Fibroblast of skin of scalp (primary cell): ENCODE data around the gene C1RL. TPM values are rescaled to one million over a fixed set of nuclear protein-coding genes. Genes with fewer than 3 reads are reported as not detected.

ENCODE experiments used
- DNase-seq: peaks from one replicate; pipeline ENCODE4 v3.0.0-alpha.2; 2013
- polyA plus RNA-seq, 2 experiments: library from polyadenylated mRNA; unstranded; fragments of 120-200 nt; gene quantifications; one replicate each; pipeline ENCODE4 v1.2.1, GENCODE V29; 2013; ENCODE audit not compliant: insufficient read length in 2 of 2

C1RL gene, protein sequence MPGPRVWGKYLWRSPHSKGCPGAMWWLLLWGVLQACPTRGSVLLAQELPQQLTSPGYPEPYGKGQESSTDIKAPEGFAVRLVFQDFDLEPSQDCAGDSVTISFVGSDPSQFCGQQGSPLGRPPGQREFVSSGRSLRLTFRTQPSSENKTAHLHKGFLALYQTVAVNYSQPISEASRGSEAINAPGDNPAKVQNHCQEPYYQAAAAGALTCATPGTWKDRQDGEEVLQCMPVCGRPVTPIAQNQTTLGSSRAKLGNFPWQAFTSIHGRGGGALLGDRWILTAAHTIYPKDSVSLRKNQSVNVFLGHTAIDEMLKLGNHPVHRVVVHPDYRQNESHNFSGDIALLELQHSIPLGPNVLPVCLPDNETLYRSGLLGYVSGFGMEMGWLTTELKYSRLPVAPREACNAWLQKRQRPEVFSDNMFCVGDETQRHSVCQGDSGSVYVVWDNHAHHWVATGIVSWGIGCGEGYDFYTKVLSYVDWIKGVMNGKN
- polyA plus RNA-seq (2013, experiment 1 of 2; ENCODE audit: insufficient read length), result 19.0 TPM
- polyA plus RNA-seq (2013, experiment 2 of 2; ENCODE audit: insufficient read length), result 19.2 TPM

DNA sequence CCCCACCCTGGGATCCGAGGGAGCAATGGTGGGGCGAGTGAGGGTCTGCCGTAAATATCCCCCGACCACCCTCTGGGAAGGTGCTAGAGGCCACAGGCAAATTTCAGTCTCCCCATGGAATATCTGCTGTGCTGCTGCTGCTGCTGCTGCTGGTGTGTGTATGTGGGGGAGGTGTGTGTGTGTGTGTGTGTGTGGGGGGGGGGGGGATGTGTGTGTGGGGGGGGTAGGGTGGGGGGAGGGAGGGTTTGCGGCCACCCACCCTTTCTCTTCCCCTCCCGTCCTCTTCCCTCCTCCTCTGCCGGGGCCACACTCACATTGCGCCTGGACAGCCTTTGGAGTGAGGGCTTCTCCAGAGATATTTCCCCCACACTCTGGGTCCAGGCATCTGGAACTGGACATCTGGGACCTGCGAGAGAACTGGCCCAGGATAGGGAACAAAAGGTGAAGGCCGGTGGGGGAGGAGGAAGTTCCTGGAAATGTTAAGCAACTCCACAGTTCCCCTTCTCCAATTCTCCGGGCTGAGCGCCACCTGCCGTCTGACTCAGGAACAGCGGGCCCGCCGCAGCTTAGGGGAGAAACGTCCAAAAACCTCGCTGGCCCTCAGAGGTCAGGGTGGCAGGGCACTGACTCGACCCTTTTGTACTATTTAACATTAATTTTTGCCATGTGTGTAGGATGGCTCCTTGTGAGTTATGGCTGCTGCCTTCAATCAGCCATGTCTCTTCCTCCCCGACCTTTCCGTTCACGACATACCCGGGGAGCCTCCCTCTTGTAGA is at the start of gene C1RL:
Gene C1RL (minus strand): TSS at position 419 of the 776 bp plus-strand sequence. CDS start 34 bp downstream, at position 385.
- DNase-seq, result peak; percentile 84

DNA sequence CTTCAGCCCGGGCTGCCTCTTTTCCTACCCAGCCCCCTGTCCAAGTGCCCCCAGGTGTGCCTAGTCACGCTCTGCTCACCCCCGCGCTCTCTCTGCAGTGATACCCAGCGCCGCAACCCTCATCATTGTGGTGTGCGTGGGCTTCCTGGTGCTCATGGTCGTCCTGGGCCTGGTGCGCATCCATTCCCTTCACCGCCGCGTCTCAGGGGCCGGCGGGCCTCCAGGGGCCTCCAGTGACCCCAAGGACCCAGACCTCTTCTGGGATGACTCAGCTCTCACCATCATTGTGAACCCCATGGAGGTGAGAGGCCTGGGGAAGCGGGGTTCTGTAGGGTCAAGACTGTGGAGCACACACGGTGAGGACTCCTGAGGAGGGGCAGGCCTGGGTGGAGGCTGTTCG is 48.4 kb upstream of the C1RL start:
- no peak for DNase-seq

DNA sequence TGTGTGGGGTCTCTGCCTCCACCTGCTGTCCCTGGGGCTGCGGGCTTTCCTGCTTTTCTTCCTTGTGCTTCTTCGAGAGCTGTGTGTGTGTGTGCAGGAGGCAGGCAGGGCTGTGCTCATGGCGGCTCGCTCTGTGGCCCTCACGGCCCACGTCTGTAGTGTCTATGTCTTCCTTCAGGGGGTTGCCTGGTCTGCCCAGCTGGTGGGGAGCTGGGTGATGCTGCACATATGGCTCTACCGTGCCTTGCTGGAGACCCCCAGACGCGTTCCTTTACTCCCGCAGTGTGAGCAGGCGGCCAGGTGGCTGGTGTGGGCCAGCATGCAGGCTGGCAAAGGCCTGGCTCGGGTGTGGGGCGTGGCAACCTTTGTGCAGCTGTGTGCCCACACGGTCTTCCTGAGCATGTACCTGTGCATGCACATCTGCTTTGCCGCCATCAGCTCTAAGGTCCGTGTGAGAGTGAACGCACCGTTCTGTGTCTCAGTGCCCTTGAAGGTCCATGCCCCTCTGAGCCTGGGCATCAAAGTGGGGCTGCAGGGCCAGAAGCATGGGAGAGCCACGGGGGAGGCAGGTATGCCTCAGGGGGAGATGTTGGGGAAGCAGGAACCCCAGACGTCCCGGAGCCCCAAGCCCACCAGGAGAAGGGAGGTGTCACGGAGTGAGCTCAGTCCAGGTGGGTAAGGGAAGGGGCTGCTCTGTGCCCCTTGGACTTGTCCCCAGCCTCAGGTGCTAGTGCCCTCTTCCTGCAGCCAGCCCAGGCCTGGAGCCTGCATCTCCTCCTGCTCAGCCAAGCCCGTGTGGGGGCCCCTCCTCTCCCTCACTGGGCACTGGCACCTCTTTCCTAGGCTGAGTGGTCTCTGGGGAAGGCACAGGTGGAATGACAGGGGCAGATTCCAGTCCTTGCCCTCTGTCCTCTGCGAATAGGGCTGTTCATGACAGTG is 47.5 kb upstream of the C1RL start:
- DNase-seq, result no peak

DNA sequence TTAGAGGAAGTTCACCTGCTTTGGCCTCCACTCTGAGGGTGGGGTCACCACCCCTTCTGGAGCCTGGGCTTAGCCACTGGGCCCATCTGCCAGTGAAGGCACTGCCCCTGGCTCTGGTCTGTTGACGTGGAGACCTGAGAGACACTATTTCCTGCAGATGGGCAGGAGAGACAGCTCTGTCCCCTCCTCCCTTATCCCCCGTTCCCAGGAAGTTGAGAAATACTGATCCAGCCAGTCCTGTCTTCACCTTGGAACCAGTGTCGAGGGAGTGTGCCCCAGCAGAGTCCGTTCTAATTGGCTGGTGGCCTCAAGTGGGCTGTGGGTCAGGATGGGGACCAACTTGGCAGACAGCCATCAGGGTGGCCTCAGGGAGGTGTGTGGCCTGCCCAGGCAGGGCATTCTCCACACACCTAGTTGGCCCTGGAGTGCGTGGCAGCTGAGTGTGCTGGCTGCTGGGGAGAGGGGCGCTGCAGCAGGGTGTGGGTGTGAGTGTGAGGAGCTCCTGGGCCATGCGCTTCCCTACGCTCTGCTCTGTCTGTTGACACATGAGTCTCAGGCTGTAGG is 46.5 kb upstream of the C1RL start:
- no peak for DNase-seq

DNA sequence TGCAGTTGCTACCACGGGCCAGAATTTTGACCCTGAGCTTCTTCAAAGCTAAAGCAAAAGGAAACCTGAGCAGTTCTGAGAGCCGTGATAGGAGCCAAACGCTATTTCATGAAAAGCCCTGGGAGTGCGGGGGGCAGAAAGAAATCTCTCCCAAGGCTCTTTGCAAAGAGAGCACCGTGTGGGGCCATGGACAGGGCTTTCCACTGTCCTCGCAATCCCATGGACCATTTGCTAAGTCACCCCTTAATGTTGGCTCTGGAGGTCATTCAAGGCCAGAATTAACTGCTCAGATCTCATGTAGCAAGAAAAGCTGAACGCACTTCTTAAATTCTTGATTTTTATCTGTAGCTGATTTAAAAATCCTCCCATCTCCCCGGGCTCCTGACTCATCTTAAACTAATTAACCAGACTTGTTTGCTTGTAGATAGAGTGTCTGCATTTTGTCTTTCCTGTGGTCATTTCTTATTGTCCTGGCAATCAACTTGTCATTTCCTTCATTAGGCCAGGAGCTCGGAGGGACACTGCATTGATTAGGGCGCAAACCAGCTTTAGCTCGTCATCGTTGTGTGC is 46.0 kb upstream of the C1RL start:
- no peak for DNase-seq

DNA sequence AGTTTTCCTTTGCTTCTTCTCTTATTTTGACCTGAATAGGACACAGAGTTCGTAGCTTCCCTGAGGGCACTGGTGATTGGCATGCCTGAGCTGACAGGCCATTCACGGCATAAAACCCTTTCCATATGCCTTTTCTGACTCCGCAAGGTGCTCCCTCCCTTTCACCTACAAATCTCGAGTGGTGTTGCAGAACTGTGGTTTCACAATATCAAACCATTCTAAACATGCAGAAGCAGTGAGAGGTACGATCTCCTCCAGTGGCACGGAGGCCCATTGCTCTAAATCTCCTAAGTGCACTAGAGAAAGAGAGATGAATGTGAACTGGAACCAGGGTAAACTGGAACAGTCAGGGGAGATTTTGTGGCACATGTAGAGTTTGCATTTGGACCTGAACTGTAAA is 45.0 kb upstream of the C1RL start:
- no peak for DNase-seq

DNA sequence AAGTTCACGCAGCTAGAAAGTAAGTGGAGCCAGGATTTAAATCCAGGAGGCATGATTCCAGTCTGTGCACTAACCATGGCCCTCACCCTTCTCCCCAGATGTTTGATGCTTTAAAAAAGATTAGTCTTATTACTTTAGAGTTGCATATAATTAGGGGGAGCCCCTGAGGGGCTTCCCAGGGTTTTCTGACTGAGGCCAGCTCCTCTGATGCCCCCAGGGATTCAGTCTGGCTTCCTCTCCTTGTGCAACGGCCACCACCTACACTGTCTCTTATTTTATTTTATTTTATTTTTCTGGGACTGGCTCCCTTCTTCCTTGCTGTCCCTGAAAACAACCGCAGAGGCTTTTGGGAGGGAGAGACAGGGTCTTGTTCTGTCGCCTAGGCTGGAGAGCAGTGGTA is 43.8 kb upstream of the C1RL start:
- DNase-seq, result no peak

DNA sequence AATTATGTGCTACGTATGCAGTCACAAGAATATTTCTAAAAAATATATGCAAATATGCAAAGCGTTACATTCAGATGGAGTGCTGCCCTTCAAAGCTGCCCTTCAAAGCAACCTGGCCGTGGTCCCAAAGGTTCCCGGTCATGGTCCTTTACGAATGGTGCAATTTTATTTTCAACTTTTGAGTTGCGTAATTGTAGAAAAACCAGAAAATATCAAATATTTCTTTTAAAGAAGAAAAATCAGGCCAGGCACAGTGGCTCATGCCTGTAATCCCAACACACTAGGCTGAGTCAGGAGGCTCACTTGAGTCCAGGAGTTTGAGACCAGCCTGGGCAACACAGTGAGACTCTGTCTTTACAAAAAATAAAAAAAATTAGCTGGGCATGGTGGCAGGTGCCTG is 42.5 kb upstream of the C1RL start:
- DNase-seq, result no peak

DNA sequence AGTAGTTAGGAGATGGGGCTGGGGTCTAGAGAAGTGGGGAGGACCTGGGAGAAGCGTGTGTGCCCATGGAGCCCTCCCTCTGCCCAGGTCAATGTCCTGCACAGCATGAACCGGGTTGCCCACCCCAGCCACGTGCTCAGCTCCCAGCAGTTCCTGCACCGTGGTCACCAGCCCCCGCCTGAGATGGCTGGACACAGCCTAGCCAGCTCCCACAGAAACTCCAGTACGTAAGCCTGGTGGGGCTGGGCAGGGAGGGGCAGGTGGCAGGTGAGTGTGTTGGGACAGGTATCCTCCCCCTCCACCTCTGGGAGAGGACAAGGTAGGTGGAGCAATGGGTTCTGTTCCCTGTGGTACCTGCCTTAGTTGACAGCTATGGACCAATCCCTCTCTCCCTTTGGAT is 41.8 kb upstream of the C1RL start:
- DNase-seq, result no peak

DNA sequence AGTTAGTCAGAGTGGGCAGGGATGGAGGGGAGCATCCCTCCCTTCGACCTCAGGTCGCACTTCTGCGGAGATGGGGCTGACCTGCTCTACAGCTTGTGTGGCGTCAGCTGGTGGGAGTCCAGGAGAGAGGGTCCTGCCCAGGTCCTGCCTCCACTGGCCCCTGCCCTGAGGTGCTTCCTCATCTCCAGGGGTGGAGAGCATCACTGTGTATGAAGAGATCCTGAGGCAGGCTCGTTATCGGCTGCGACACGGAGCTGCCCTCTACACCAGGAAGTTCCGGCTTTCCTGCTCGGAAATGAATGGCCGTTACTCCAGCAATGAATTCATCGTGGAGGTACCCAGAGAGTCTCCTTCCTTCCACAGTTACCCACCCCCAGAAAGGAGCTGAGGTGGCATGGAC is 41.3 kb upstream of the C1RL start:
- DNase-seq, result no peak

DNA sequence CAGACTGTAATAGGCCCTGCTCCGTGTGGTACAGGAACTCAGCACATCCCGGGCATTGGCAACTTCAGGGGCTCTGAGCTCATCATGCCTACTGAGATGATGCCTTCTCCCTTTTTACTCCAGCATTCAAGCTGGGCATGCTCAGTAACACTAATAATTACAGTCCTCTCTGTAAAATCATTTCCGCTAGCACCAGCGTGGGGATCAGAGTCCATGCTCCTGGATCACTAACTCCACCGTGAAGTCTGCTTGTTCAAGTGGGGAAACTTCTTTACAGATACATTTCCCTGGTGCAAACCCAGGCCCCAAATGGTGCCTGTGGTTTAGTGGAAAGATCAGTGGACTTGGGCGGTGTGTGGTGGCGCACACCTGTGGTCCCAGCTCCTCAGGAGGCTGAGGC is 37.9 kb upstream of the C1RL start:
- no peak for DNase-seq

DNA sequence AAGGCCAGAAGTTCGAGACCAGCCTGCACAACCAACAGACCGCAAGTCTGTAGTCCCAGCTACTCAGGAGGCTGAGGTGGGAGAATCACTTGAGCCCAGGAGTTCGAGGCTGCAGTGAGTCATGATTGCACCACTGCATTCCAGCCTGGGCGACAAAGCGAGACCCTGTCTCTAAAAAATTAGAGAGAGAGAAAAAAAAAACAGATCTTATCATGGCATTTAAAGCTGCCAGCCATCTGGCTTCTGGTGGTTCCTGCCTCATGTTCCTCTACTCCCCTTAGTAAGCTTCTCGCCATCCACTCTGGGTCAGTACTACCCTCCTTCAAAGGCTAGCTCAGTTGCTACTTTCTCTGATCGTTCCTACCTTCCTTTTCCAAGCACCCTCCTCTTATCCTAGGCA is 37.2 kb upstream of the C1RL start:
- DNase-seq, result no peak

DNA sequence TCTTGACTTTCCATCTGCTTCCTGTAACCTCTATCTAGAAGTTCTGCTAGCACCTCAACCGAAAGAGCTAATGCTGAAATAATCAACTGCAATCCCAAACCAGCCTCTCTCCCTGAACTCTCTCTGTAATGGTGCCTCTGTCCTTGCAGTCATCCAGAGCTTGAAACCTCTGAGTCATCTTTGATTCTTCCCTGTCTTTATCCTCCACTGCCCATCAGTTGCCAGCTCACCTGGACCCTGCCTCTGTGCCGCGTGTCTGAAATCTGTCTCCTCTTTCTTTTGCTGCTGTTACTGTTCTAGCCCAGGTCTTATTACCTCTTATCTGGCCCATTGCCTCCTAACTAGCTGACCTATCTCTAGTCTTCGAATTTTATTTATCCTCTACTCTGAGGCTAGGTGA is 36.7 kb upstream of the C1RL start:
- DNase-seq, result no peak

DNA sequence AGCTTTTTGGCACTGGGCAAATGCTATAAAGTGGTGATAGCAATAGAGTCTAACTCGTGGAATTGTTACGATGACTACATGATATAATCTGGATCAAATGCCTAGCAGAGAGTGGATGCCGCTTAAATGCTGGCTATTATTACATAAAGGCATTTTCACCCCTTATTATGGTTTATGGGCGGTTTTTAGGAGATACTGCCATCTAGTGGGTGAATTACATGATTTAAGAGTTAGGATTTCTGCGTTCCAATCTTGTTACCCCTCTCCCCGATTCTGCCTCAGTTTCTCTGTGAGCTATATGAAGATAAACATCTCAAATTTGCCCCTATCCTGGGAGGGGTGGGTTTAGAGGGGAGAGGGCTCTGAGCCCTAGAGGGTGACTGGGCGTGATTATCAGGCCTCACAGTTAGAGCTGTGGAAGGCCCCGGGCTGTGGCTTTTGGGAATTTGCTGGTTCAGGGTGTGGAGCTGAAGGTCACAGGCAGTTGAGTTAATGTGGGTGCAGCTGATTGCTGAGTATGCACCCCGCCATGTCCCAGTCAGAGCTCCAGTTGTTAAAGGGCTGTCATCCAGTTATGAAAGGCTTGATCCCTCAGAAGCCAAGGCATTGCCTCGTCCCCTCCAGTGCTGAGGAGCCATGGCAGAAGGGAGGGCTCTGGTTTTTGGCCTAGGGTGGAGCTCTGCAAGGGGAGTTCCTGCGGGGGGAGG is 35.6 kb upstream of the C1RL start:
- peak; percentile 46 for DNase-seq

DNA sequence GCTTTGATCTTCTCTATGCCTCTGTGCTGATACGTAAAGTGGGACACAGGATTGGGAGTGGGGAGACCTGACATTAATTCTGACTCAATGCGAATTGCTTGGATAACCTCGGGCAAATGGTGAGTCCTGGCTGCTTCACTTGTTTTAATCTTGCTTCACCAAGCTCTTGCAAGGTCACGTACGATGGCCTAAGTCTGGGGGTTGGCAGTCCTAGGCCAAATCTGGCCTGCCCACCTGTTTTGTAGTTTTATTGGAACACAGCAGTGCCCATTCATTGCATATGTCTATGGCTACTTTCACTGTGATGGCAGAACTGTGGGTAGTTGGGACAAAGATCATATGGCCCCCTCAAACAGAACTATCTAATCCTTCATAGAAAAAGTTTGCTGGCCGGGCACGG is 34.5 kb upstream of the C1RL start:
- DNase-seq, result no peak

DNA sequence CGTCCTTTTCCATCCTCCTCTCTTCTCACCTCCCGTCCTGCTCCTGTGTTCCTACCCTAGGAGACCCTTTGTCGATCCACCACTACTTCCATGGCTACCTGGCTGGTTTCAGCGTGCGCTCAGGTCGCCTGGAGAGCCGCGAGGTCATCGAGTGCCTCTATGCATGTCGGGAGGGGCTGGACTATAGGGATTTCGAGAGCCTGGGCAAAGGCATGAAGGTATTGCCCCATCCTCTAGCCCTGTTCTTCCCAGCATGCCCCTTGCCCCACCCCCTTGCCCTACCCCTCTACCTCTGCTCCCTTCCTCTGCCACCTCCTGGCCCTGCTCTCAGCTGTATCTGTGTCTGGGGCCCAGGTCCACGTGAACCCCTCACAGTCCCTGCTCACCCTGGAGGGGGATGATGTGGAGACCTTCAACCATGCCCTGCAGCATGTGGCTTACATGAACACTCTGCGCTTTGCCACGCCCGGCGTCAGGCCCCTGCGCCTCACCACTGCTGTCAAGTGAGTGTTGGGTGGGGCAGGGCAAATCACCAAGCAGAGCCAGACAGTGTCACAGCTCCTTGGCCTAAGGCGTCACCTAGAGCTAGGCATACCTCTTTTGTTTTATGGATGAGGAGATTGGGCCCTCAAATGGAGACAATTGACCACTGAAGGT is 33.9 kb upstream of the C1RL start:
- DNase-seq, result no peak

DNA sequence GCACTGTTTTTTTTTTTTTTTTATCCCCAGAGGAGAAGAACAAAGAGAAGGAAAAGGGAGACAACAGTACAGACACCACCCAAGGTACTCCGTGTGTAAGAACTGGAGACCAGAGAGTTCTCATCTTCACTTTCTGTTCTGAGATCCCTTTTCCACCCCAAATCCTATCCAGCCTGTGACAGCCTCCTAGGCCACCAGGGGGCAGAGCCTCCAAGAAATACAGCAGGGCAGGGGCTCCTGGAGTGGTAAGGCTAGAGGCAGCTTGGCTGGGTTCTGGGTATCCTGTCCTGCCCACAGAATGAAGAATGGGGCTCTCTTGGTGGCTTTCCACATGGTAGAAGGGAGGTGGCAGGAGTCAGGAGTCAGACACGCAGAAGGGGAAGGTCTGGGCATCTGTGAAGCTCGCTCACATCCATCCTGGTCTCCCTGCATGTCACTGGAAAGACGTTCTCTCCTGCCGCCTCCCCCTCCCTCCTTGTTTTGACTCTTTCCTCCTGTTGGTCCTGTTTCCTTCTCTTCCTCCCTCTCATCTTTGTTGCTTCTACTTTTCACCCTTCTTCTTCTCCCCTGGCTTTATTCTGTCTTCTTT is 33.1 kb upstream of the C1RL start:
- DNase-seq, result peak; percentile 60

DNA sequence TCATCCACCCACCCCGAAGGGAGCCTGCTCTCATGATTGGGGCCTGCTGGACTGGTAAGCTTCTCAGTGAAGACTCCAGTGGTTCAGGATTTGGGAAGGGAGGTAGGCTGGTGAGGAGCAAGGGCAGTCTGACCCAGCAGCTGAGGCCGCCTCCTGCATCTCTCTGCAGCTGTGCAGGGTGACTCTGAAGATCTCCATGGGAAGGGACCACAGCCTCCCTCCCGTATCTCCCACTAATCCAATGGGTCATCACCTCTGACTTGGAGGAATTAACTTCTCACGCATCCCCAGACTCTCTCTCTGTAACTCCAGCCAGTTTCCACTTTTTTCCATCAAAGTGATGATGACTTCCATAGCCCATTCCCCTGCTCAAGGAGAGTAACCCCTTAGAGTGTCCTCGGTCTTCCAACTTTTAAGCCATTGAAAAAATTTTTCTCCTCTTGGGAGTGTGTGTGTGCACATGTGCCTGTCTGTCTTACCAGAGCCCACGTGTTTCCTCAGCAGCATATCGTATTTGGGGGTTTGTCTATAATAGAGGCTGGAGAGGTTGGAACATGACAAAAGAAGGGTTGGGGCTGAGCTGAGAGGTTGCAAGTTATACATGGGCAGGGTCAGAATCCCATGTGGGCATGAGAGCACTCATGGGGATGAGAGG is 32.5 kb upstream of the C1RL start:
- DNase-seq, result no peak

DNA sequence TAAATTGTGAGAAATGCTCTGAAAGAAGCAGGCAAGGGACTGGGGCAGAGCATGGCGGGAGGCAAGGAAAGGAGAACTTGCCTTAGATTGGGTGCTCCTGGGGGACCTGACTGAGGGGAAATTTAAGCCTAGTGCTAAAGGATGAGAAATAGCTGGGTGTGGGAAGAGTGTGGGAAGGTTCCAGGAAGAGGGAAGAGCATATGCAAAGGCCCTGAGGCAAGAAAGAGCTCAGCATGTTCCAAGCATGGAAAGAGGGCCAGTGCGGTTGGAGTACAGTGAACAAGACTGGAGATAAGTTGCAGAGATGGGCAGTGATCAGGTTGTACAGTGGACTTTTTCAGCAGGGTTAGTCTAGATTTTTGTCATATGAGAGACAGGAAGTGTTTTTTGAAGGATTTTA is 30.2 kb upstream of the C1RL start:
- no peak for DNase-seq

DNA sequence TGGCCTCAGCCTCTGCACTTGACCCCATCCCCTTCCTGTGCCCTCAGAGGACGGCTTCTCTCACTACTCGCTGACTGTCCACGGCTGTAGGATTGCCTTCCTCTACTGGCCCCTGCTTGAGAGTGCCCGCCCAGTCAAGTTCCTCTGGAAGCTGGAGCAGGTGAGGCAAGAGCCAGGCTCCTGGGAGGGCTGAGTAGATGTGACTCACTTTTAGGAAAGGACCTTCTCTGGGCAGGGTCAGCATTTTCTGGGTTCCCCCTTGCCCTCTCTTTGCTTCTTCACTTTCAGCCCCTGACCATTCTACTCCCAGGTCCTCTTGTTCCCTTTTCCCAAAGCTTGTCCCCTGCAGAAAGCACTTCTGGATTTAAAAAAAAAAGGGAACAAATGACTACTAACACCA is 28.9 kb upstream of the C1RL start:
- DNase-seq, result no peak
